Smooth muscle cell of the brain vasculature (primary cell): ENCODE measurements around the gene CHKA.
A peak's percentile ranks its signal among the peaks of the same experiment; 100 is the strongest.

Experiments used
- DNase-seq: peaks from one replicate; pipeline ENCODE4 v3.0.0-alpha.2; 2012; ENCODE audit warnings: low read depth, low spot score

CHKA gene

DNA sequence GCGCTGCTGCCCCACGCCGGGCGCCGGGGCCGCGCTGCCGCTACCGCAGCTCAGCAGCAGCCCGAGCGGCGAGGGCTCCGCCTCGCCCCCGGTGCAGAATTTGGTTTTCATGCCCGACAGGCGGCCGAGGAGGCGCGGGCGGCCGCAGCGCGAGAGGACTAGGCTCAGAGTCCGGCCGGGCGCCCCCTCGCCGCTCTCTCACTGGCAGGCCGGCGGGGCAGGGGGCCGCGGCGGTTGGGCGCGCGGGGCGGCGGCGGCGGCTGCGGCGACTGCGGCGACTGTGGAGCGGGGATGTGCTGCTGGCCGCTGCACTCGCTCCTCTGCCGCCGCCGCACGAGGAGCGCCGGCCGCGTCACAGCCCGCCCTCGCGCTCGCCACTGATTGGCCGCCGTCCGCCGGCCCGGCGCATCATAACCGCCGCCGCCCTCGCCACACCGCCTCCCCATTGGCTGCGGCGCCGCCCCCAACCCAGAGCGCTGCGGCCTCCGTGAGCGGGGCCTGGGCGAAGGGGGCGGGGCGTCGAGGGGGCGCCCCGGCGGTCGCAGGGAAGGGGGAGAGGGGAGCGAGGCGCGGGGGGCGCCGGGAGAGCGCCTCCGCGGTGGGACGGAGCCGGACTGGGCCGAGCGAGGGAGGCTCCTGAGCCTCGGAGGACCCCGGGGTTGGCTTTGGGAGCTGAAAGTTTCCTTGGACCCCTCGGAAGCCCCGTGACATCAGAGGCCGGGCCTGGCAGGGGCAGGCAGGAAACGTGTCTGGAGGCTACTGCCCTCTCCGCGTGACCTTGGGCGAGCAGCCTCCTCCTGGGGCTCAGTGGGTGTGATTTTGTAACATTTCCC lies at the start of gene CHKA:
Gene CHKA (minus strand): TSS at position 322 of the 833 bp plus-strand sequence. CDS start 211 bp downstream, at position 111.
- peak; percentile 51 for DNase-seq

DNA sequence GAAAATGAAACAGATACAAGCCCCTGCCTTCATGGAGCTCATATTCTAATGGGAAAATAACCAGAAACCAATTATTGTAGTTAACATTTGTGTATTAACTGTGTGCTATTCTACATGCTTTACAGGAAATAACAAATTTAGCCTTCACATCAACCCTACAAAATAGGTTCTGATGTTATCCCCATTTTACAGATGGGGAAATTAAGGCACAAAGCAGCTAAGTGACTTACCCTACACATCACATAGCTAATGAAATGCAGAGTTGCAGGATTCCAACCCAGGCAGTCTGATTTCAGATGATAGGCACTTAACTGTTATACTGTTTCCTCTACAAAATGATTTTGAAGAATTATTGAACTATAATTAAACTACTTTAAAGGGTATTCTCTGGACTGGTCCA lies 48.3 kb upstream of the CHKA start:
- no peak for DNase-seq

DNA sequence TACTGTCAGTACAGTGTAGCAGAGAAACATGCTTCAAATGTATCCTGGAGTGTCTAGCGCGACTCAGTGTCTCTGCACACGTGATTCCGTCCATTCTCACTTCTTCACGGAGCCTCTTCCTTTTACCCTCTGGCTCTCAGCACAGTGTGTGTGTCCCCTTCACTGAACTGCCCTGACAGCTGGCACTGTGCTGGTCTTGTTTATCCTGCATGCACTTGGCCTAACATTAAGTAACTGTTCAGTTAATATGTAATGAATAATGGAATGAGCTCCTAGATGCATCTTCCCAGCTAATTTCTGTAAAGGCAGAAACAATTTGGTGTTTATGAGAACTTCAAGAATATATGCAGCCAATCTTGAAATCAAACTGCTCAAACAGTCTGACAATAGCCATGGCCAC lies 47.5 kb upstream of the CHKA start:
- no peak for DNase-seq

DNA sequence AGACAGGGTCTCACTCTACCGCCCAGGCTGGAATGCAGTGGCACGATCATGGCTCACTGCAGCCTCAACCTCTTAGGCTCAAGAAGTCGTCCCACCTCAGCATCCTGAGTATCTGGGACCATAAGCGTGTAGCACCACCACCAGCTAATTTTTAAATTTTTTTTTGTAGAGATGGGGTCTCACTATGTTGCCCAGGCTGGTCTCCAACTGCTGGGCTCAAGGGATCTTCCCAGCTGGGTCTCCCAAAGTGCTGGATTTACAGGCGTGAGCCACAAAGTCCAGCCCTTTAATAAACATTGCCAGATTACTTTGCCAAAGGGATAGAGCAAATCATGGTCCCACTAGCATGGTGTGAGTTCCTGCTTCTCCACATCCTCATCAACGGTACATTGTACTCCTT lies 46.3 kb upstream of the CHKA start:
- DNase-seq: no peak

DNA sequence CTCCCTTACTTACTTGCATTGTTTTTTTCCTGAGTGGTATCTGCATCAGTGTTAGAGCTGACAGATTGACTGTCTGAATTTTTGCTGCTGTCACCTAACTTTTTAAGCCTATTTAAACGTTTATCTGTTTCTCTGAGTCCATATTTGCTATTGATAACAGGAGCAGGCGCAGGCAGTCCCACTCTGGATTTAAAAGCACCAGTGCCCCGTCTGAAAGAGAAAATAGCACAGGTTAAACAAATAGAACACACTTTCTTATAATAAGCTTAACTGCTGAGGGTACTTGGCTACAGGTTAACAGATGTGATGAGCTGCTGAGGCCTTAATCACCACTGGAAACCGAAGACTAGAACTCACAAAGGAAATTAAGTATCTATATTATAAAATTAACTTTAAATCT lies 45.8 kb upstream of the CHKA start:
- DNase-seq: no peak

DNA sequence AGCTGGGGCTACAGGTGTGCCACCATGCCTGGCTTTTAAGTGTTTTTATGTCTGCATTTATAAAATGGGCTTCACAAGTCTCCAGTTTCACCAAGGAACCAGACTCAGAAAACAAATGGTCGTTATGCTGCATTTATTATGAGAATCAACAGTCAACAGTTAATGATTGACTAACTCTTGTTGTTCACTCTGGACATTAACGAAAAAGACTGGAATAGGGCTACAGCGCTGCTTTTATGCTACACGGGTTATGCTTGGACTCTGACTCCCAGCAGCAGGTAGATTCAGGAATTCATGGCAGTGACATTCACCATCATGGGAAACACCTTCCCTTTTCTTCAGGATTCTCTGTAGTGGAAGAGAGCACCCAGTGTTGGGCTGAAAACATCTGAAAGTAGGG lies 44.4 kb upstream of the CHKA start:
- no peak for DNase-seq

DNA sequence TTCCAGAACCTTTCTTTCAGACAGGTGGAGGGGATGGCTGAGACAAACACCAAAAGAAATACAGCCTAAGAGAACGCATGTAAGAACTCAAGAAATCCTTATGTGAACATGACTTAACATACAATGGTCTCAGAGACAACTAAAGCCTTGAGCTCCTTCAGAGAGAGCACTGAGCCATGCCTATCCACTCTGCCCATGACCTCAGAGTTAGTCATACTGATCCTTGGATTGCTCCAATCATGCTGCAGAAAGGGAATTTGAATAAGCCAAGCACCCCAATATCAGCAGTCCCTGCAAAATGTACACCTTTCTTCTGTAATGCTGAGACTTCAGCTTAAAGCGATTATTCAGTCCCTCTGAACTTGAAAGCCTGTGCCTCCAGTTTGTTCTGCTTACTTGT lies 43.2 kb upstream of the CHKA start:
- DNase-seq: no peak

DNA sequence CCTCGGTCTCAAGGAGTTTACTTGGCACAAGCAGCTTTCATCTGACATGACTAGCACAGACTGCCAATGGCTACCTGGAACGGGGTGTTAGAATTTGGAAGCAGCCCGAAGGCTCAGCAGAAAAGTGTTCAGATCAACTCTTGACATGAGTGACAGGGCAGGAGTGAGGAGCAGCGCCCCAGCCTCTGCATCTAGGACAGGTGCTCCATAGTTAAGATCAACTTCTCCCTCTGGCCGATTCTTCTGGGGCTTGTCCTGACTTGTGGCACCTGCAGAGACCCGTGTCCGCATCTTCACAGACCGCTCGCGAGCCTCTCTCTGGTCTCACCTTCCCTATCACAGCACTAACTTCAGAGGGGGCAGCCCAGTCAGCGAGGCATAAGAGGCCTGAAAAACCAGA lies 42.5 kb upstream of the CHKA start:
- no peak for DNase-seq

DNA sequence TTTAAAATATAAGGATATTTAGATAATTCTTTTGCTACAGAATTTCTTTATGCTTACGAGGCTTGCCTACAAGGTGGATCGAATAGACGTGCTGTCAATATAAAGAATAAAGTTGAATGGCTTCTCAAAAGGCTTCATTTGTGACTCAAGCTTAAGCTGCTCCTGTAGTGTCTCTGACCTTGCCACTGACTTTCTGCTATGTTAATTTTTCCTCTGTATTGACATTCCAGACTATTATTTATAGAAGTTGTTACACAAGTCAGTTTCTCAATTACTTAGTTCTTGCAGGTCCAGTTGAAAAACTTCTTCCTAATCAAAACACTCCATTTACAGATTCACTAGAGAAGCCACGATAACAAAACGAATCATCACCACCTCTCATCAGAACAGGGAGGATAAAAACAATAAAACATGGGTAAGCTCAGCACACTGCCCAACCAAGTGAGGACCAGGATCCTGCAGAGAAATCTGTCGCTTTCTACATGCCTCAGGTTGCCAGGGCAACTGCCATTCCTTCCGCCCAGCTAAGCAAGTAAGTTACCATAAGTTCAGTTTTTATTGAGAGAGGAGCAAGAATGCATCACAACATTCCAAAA lies 39.0 kb upstream of the CHKA start:
- DNase-seq: no peak

DNA sequence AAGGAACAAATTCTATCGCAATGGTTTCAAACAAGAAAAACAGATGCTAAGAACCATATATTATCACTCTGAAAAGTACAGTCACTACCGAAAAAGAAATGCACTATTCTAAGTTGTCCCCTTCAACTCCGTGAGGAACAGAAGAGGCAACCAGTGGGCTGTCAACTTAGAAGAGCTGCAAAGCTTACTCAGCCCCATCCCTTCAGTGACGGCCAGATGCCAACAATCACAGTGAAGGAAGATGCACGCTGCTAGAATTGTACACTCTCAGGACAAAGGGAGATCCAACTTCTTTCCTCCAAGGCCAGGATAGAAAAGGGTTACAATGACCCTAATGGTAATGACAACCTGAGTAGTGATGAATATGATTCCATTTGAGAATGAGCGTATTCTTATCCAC lies 38.5 kb upstream of the CHKA start:
- no peak for DNase-seq

DNA sequence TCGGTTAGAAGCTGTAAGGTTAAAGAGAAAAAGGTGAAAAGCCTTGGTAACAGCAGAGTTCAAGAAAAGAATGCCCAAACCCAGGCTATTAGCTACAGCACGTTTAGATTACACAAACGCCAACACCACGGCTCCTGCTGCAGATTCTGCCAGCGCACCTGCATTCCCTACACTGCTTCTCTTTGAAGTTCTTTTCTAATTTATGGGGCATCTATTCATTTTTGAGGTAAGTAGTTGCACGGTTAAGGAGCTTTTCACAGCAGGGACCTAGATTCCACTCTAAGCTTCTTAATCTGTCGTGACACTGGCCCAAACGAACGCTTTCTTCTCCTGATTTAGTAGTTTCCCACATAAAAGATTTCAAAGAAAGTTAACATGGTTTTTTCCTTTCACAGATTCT lies 38.0 kb upstream of the CHKA start:
- no peak for DNase-seq

DNA sequence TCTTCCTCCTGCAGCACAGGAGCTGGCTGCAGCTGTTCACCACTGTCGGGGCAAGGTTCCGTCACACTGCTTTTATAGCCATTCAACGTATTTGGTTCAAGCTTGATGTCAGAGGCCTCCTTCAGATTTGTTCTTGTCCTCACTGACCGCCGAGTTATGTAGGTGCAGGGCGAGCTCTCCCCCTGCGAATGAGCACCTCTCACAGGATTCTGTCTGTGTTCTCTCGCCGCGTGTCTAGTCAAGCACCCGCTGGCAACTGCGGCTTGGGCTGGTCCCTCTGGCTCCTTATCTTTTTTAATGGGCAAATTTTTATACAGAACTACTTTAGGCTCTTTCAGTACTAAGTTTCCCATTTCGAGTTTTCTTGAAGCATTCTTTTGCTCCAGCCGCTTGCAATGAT lies 37.4 kb upstream of the CHKA start:
- DNase-seq: no peak

DNA sequence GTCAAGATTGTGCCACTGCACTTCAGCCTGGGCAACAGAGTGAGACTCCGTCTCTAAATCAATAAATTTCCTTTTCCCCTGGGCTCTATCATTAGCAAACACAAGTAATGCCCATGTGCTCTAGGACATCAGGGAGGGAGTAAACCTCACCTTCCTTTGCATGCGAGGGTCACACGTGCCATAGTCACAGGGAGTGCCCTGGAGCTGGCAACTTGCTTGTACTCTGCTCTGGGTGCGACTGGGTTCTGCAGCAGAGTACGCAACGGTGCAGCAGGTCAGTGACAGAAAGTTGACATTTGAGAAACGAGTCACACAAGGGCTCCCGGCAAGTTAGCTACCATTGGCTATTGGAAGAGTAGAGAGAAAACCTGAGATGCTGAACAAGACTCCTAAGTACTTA lies 32.6 kb upstream of the CHKA start:
- DNase-seq: no peak

DNA sequence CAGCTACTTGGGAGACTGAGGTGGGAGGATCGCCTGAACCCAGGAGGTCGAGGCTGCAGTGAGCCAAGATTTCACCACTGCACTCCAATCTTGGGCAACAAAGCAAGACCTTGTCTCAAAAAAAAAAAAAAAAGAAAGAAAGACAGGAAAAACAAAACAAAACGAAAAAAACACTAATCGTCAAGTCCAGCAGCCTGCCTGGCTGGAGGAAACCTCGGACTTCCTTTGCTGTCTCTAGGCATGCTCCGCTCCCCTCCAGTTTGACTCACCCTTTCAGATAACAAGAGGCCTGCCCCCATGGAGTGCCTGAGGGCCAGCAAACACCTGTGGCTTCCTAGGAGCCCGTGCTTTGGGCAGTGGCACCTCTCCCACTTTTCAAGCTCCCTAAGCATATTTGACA lies 28.8 kb upstream of the CHKA start:
- peak; percentile 9 for DNase-seq

DNA sequence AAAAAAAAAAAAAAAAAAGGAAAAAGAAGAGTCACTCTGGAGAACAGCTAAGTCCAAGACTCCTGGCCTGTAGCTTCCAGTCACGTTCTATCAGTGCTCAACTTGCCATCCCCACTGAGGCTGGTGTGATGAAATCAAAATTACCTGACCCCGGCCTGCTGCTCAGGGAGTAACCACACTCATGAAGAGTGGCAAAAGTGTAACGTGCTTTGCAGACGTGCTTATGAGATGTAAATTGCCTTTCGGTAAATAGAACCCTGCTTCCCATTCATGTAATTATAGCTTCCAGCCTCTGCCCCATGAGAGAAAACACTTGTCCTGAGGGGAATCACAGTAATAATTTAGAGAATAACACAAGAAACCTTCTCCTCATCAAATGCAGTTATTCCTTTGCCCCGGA lies 28.2 kb upstream of the CHKA start:
- DNase-seq: no peak

DNA sequence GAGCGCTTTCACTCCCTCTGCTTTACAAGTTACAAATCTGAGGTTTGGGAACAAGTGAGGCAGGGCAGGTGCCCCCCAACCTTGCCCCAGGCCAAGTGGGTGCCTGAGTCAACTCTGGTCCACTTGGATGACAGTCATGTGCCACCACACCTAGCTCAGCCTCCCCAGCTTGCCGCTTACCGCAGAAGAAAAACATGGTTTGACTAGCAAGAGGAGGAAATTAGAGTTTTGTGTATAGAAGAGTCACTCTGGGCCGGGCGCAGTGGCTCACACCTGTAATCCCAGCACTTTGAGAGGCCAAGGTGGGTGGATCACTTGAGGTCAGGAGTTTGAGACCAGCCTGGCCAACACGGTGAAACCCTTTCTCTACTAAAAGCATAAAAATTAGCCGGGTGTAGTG lies 27.7 kb upstream of the CHKA start:
- DNase-seq: no peak

DNA sequence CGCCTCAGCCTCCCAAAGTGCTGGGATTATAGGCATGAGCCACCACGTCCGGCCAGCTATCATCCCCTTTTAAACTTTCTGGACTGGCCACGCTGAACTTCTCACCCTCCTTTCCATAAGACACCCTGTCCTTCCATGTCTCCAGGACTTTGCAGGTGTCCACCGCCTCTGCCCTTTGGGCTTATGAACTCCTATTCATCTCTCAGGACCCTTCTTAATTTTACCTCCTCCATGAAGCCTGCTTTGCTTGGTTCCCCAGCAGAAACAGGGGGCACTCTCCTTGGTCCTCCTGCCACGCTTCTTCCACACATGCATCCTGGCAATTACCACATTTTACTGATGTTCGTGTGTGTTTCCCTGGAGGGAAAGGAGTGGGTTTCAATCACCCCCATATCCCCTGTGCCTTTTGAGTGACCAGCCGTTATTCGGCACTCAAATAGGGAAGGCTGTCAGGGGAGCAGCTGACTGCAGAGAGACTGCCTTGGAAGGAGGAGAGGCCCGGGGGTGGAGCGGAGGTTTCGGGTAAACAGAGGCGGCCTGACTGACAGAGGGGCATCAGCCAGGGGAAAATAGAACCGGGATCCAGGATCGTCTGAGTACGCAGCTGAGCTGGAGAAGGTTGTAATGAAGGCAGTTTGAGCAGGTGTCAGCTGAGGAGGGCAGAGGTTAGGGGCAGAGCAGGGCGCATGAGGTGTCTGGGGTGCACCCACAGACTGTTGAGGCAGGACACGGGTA lies 27.1 kb upstream of the CHKA start:
- DNase-seq: no peak

DNA sequence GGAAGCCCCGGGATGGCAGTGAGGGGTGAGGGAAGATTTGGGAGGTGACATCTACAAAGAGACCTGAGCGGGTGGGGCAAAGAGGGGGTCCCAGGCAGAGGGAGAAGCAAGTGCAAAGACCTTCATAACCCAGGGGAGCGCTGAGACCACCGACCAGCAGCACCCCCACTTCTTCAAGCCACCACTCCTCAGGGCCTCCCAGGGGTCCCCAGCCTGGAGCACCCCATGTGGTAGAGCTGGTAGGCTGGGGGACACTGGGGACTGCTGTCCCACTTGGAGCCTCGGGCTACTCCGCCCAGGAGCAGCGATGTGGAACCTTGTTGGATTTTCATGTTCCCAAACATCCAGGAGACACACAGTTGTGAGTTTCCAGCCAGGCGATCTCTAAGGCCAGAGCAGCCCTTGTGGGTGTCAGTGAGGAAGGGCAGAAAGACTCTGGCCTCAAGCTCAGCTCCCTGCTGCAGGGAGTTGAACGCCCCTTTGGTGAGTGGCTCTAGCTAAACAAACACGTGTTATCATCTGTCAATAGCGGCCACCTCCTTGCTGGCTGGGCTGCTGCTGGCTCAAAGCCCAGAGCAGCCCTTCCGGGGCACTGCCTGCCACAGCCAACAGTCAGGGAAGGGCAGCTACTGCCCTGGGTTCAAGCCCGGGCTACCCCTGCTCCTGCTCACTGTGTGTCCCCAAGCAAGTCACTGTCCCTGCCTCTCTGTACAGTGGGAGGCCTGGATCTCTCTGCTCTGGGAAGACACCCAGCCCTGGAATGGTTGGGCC lies 25.7 kb upstream of the CHKA start:
- no peak for DNase-seq

DNA sequence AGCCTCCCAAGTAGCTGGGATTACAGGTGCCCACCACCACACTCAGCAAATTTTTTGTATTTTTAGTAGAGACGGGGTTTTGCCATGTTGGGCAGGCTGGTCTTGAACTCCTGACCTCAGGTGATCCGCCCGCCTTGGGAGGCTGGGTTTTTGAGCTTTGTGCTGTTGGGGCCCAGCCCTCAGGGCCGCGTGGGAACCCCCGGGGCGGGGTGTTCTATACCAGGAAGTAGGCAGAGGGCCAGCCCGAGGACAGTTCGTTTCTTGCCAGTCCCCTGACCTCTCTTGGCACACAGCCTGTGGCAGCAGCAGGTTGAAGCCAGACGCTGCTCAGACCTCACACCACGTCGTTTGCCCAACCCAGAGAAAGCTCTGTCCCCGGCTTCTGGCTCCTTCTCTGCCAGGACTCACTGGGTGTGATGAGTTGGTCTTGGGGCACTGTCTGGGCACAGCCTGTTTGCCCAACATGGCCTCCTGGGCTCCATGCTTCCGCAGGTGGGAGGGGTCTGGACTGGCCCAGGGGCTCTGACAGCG lies 24.9 kb upstream of the CHKA start:
- DNase-seq: no peak

DNA sequence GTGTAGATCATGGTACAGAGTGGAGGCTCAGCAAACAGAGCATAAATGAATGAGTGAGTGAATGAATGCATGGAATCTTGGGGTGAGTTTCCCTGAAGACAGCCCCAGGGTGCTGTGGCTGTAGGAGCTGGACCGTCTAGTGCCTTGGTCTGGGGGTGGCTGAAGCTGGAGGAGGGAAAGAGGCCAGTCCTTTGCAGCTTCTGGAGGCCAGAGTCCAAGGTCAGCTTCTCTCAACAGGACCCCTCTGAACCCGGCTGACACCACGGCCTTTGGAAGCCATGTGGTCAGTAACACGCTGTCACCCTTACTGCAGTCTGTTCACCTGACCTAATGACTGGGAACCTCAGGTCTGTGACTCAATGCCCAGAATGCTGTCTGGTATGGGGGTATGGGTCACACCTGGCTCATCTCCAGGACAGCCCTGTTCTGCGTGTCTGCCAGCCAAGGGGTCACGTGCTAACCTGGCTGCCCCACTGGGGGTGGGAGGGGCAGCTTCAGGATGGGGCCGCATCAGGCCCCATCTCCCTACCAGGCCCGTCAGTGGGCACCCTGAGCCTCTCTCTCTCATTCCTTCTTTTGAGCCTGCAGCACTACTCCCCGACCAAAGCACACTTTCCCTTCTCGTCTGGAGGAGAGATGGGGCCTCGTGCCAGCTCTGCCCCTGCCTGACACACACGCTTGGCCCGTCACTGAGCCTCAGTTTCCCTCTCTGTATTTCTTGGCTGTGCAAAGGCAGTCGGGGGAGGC lies 24.1 kb upstream of the CHKA start:
- DNase-seq: no peak

DNA sequence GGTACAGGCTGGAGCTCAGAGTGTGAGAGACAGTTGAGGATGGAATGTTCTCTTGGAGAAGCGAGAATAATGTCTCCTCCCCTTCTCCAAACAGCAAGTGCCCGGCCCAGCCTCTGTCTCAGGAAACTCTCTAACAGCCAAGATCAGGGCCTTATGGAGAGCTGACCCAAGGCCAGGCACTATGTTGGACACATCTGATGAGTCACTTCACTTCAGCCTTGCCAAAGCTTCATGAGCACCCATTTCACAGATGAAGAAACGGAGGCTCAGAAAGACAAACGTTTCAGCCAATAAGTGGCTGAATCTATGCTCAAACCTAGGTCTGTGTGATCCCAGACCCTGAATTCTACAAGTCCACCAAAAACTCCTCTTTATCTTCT lies 22.1 kb upstream of the CHKA start:
- no peak for DNase-seq
